Stimulated activated CD8-positive, alpha-beta memory T cell treated with anti-CD3 and anti-CD28 coated beads, Interleukin-15, amount 100 ng/mL, for 1 hour (primary cell): ENCODE measurements around the gene ACSL3.

Experiments
- DNase-seq: peaks from one replicate; pipeline ENCODE4 v3.0.0-alpha.2; 2020; ENCODE audit warnings: low read depth

Gene ACSL3

GRCh38 chr2:222942561-222942960 is 81.7 kb downstream of the ACSL3 start:
- DNase-seq = no peak

- DNase-seq = no peak
Measured at GRCh38 chr2:222942977-222943376, 82.1 kb downstream of the ACSL3 start.

- DNase-seq = no peak
Measured at GRCh38 chr2:222943820-222944219, 83.0 kb downstream of the ACSL3 start.

GRCh38 chr2:222944552-222944951 is 83.7 kb downstream of the ACSL3 start:
- no peak for DNase-seq

- DNase-seq = no peak
Measured at GRCh38 chr2:222944971-222945740, 84.3 kb downstream of the ACSL3 start.

GRCh38 chr2:222945887-222946286 is 85.1 kb downstream of the ACSL3 start:
- no peak for DNase-seq

- DNase-seq = no peak
Measured at GRCh38 chr2:222946700-222947287, 86.0 kb downstream of the ACSL3 start.

GRCh38 chr2:222949073-222949472 is 88.2 kb downstream of the ACSL3 start:
- DNase-seq = no peak

GRCh38 chr2:222949690-222950323 is 89.0 kb downstream of the ACSL3 start:
- no peak for DNase-seq

GRCh38 chr2:222950638-222951285 is 89.9 kb downstream of the ACSL3 start:
- DNase-seq = no peak

GRCh38 chr2:222952204-222952603 is 91.4 kb downstream of the ACSL3 start:
- DNase-seq = no peak

- DNase-seq = no peak
Measured at GRCh38 chr2:222955008-222955407, 94.2 kb downstream of the ACSL3 start.

- DNase-seq = no peak
Measured at GRCh38 chr2:222959358-222959757, 98.5 kb downstream of the ACSL3 start.

- DNase-seq = no peak
Measured at GRCh38 chr2:222960126-222960525, 99.3 kb downstream of the ACSL3 start.

GRCh38 chr2:222963641-222964040 is 102.8 kb downstream of the ACSL3 start:
- no peak for DNase-seq

GRCh38 chr2:222964376-222965031 is 103.7 kb downstream of the ACSL3 start:
- DNase-seq = no peak

- DNase-seq = no peak
Measured at GRCh38 chr2:222965555-222965954, 104.7 kb downstream of the ACSL3 start.

GRCh38 chr2:222968550-222969155 is 107.8 kb downstream of the ACSL3 start:
- no peak for DNase-seq

- no peak for DNase-seq
Measured at GRCh38 chr2:222969491-222969890, 108.7 kb downstream of the ACSL3 start.

GRCh38 chr2:222972420-222972819 is 111.6 kb downstream of the ACSL3 start:
- no peak for DNase-seq

GRCh38 chr2:222973237-222973636 is 112.4 kb downstream of the ACSL3 start:
- DNase-seq = no peak

- no peak for DNase-seq
Measured at GRCh38 chr2:222973733-222974132, 112.9 kb downstream of the ACSL3 start.
